ENCODE data around the gene KRTAP2-3. TPM values are rescaled to one million over a fixed set of nuclear protein-coding genes. Genes with fewer than 3 reads are reported as not detected.
"Not testable (repeated sequence)": the region's sequence is repeated elsewhere in the genome, so short reads cannot be mapped to it uniquely, and the experiment has no call there.

The KRTAP2-3 gene
- total RNA-seq, 2 experiments from 2014 or later: not detected

- CTCF ChIA-PET: no interaction called here
- Mint-ChIP-seq H3K36me3 (no peaks in the 10 kb centered on the region), H3K9me3 (peaks cover 6% of the 10 kb centered on the region), H3K27me3 (peaks cover 21% of the 10 kb centered on the region), H3K4me3 (no peak overlapping the region), H3K4me1 (ENCODE audit: low read depth) (no peaks in the 10 kb centered on the region), H3K27ac (no peak overlapping the region)
- intact Hi-C loops (cut with micrococcal nuclease): no loop called here
- POLR2A ChIA-PET: no interaction called here
- DNase-seq: no peak
Measured at GRCh38 chr17:41042953-41043352, 17.0 kb downstream of the KRTAP2-3 start.

GRCh38 chr17:41040783-41041571 is 18.9 kb downstream of the KRTAP2-3 start, which contains the start of gene KRTAP1-1:
KRTAP1-1 (minus strand) TSS chr17:41041450; CDS start chr17:41041397, 53 bp downstream.
- intact Hi-C loops (cut with micrococcal nuclease); DNase-seq; H3K36me3 Mint-ChIP-seq; CTCF ChIA-PET; POLR2A ChIA-PET; H3K27ac Mint-ChIP-seq; H3K9me3 Mint-ChIP-seq; H3K4me3 Mint-ChIP-seq; H3K4me1 Mint-ChIP-seq (ENCODE audit: low read depth): not testable (repeated sequence)
- H3K27me3 Mint-ChIP-seq: peaks cover 15% of the 10 kb centered on the region

- no peaks in the 10 kb centered on the region for H3K36me3 Mint-ChIP-seq
- POLR2A ChIA-PET: no interaction called here
- CTCF ChIA-PET: no interaction called here
- H3K9me3 Mint-ChIP-seq: no peaks in the 10 kb centered on the region
- no peak for DNase-seq
- H3K27me3 Mint-ChIP-seq: peaks cover 10% of the 10 kb centered on the region
- no peaks in the 10 kb centered on the region for H3K4me1 Mint-ChIP-seq (ENCODE audit: low read depth)
- intact Hi-C loops (cut with micrococcal nuclease): no loop called here
- no peak overlapping the region for H3K4me3 Mint-ChIP-seq
- no peak overlapping the region for H3K27ac Mint-ChIP-seq
Measured at GRCh38 chr17:41037853-41038350, 22.0 kb downstream of the KRTAP2-3 start.

GRCh38 chr17:41034346-41034935 is 25.5 kb downstream of the KRTAP2-3 start, which contains the start of gene KRTAP1-3:
KRTAP1-3 (minus strand) TSS chr17:41034874; CDS start chr17:41034821, 53 bp downstream.
- H3K4me1 Mint-ChIP-seq (ENCODE audit: low read depth); DNase-seq; H3K9me3 Mint-ChIP-seq; H3K36me3 Mint-ChIP-seq; H3K27ac Mint-ChIP-seq; H3K4me3 Mint-ChIP-seq; intact Hi-C loops (cut with micrococcal nuclease); CTCF ChIA-PET; POLR2A ChIA-PET; H3K27me3 Mint-ChIP-seq: not testable (repeated sequence)

GRCh38 chr17:41029633-41030245 is 30.2 kb downstream of the KRTAP2-3 start, which contains the start of gene KRTAP1-4:
KRTAP1-4 (minus strand) TSS chr17:41030195; CDS start chr17:41030078, 117 bp downstream.
- POLR2A ChIA-PET: interaction anchor here (0.6 kb wide), 1 partner anchor 95 kb away, joined by 3 read pairs; no protein-coding TSS in a partner anchor
- CTCF ChIA-PET: no interaction called here

GRCh38 chr17:41026715-41027471 is 33.0 kb downstream of the KRTAP2-3 start, which contains the start of gene KRTAP1-5:
KRTAP1-5 (minus strand) TSS chr17:41027208; CDS start chr17:41027155, 53 bp downstream.
- no peaks in the 10 kb centered on the region for H3K4me1 Mint-ChIP-seq (ENCODE audit: low read depth)
- H3K27me3 Mint-ChIP-seq: peaks cover 19% of the 10 kb centered on the region
- H3K36me3 Mint-ChIP-seq: no peaks in the 10 kb centered on the region
- no peak for DNase-seq
- H3K27ac Mint-ChIP-seq: no peak within 1 kb of the TSS
- ChIA-PET POLR2A (no interaction called here), CTCF (no interaction called here)
- intact Hi-C loops (cut with micrococcal nuclease): no loop called here
- H3K4me3 Mint-ChIP-seq: no peak within 1 kb of the TSS
- H3K9me3 Mint-ChIP-seq: no peaks in the 10 kb centered on the region

More at GRCh38 chr17:41029633-41030245, 30.2 kb downstream of the KRTAP2-3 start, which contains the start of gene KRTAP1-4:
- Mint-ChIP-seq H3K9me3 (no peaks in the 10 kb centered on the region), H3K4me1 (ENCODE audit: low read depth) (no peaks in the 10 kb centered on the region), H3K27me3 (peaks cover 19% of the 10 kb centered on the region), H3K36me3 (no peaks in the 10 kb centered on the region), H3K4me3 (no peak within 1 kb of the TSS), H3K27ac (no peak within 1 kb of the TSS)
- intact Hi-C loops (cut with micrococcal nuclease): no loop called here
- no peak for DNase-seq

GRCh38 chr17:41024697-41025096 is 35.2 kb downstream of the KRTAP2-3 start:
- no peak overlapping the region for H3K4me3 Mint-ChIP-seq
- POLR2A ChIA-PET: no interaction called here
- DNase-seq: no peak
- H3K4me1 Mint-ChIP-seq (ENCODE audit: low read depth): no peaks in the 10 kb centered on the region
- peaks cover 21% of the 10 kb centered on the region for H3K27me3 Mint-ChIP-seq
- H3K9me3 Mint-ChIP-seq: no peaks in the 10 kb centered on the region
- intact Hi-C loops (cut with micrococcal nuclease): no loop called here
- no peaks in the 10 kb centered on the region for H3K36me3 Mint-ChIP-seq
- H3K27ac Mint-ChIP-seq: no peak overlapping the region
- CTCF ChIA-PET: no interaction called here

- no peak overlapping the region for H3K4me3 Mint-ChIP-seq
- no peak for DNase-seq
- no peaks in the 10 kb centered on the region for H3K4me1 Mint-ChIP-seq (ENCODE audit: low read depth)
- POLR2A ChIA-PET: no interaction called here
- no peaks in the 10 kb centered on the region for H3K36me3 Mint-ChIP-seq
- peaks cover 5% of the 10 kb centered on the region for H3K27me3 Mint-ChIP-seq
- intact Hi-C loops (cut with micrococcal nuclease): no loop called here
- H3K9me3 Mint-ChIP-seq: no peaks in the 10 kb centered on the region
- CTCF ChIA-PET: interaction anchor here (0.5 kb wide), 1 partner anchor 146 kb away, joined by 3 read pairs; no protein-coding TSS in a partner anchor
- H3K27ac Mint-ChIP-seq: no peak overlapping the region
Measured at GRCh38 chr17:41020336-41020735, 39.6 kb downstream of the KRTAP2-3 start.

- CTCF ChIA-PET: no interaction called here
- POLR2A ChIA-PET: no interaction called here
- H3K27ac Mint-ChIP-seq: no peak overlapping the region
Measured at GRCh38 chr17:41019415-41019814, 40.5 kb downstream of the KRTAP2-3 start.

GRCh38 chr17:41018541-41018940 is 41.4 kb downstream of the KRTAP2-3 start:
- ChIA-PET POLR2A (no interaction called here), CTCF (no interaction called here)
- Mint-ChIP-seq H3K36me3 (no peaks in the 10 kb centered on the region), H3K4me1 (ENCODE audit: low read depth) (no peaks in the 10 kb centered on the region), H3K4me3 (no peak overlapping the region), H3K27me3 (peaks cover 5% of the 10 kb centered on the region), H3K27ac (no peak overlapping the region), H3K9me3 (no peaks in the 10 kb centered on the region)
- intact Hi-C loops (cut with micrococcal nuclease): no loop called here
- no peak for DNase-seq

More at GRCh38 chr17:41019415-41019814, 40.5 kb downstream of the KRTAP2-3 start:
- Mint-ChIP-seq H3K36me3 (no peaks in the 10 kb centered on the region), H3K9me3 (no peaks in the 10 kb centered on the region), H3K27me3 (peaks cover 5% of the 10 kb centered on the region), H3K4me1 (ENCODE audit: low read depth) (no peaks in the 10 kb centered on the region), H3K4me3 (no peak overlapping the region)
- DNase-seq: no peak
- intact Hi-C loops (cut with micrococcal nuclease): no loop called here

GRCh38 chr17:41016578-41017215 is 43.2 kb downstream of the KRTAP2-3 start:
- ChIA-PET CTCF (no interaction called here), POLR2A (no interaction called here)
- DNase-seq: no peak
- no peak overlapping the region for H3K27ac Mint-ChIP-seq
- no peak overlapping the region for H3K4me3 Mint-ChIP-seq
- H3K27me3 Mint-ChIP-seq: peaks cover 5% of the 10 kb centered on the region
- no peaks in the 10 kb centered on the region for H3K36me3 Mint-ChIP-seq
- H3K4me1 Mint-ChIP-seq (ENCODE audit: low read depth): no peaks in the 10 kb centered on the region
- no peaks in the 10 kb centered on the region for H3K9me3 Mint-ChIP-seq
- intact Hi-C loops (cut with micrococcal nuclease): no loop called here

All from activated CD4-positive, alpha-beta memory T cell treated with anti-CD3 and anti-CD28 coated beads for 36 hours (primary cell).